Right lobe of liver (tissue), 6 donors: Measurements from ENCODE around the gene PRMT7. TPM values are rescaled to one million over a fixed set of nuclear protein-coding genes. Genes with fewer than 3 reads are reported as not detected.

Experiments
- ATAC-seq, 4 donors: fragments of 200-7000 bp; cut with Tn5 transposase; one replicate each; pipeline ENCODE4 v1.9.1; 2020; ENCODE audit warnings: mild to moderate bottlenecking in 4 of 4, moderate library complexity in 4 of 4
- DNase-seq, 3 donors: peaks; one replicate each; pipeline ENCODE4 v3.0.0-alpha.2; 2020
- H3K27ac ChIP-seq, 3 donors: fragments of 200-600 bp; one replicate each; pipeline ENCODE4 v1.8.0; 2022
- H3K27me3 ChIP-seq, 2 donors: fragments of 200-600 bp; one replicate each; pipeline ENCODE4 v1.8.0; 2022
- H3K36me3 ChIP-seq, 4 donors: fragments of 200-600 bp; sonication (generic) in 1 of 4; one replicate each; pipeline versions ENCODE4 v1.5.1 to v1.8.0; 2017 to 2022; ENCODE audit warnings: control low read depth in 1 of 4
- H3K4me1 ChIP-seq, 4 donors: fragments of 200-600 bp; sonication (generic) in 1 of 4; one replicate each; pipeline versions ENCODE4 v1.5.1 to v1.8.0; 2017 to 2022; ENCODE audit warnings: control low read depth in 1 of 4
- H3K4me3 ChIP-seq, 3 donors: fragments of 200-600 bp; one replicate each; pipeline ENCODE4 v1.8.0; 2022
- H3K9me3 ChIP-seq, 4 donors: fragments of 200-600 bp; sonication (generic) in 1 of 4; one replicate each; pipeline versions ENCODE4 v1.5.1 to v1.8.0; 2017 to 2022; ENCODE audit warnings: control low read depth in 1 of 4
- POLR2A ChIP-seq: fragments of 450-650 bp; IDR thresholded peaks from one replicate; pipeline ENCODE4 v1.6.1; 2017; ENCODE audit warnings: antibody characterized with exemption, mild to moderate bottlenecking
- WGBS: methylation state at CpG from one replicate; pipeline ENCODE4 v1.1.6; 2018; ENCODE audit warnings: low coverage, low lambda C conversion rate; ENCODE audit not compliant: insufficient coverage; ENCODE audit errors: missing lambda C conversion rate; 5-methylcytosine and 5-hydroxymethylcytosine counted together
- intact Hi-C, 2 donors: fragments of 100-400 bp; cut with DNase I; formaldehyde crosslinking; loops; one replicate each; pipeline versions ENCODE4 v1.11.2 to v1.14.1; 2022
- total RNA-seq, 6 experiments: library from RNA; depleted of rRNA in 2 of 6; stranded (reverse); fragments of >200 nt in 2 of 6; fragmentation: NEBNext Ultra II Directional in 3 of 6; extraction: Animal tissue kit (Norgen Biotek cat#: 25700) in 3 of 6; gene quantifications; one replicate each; pipeline versions ENCODE4 v1.1.0 to v1.2.4, GENCODE V29; 2016 to 2023
- TF ChIP-seq, protein P1 (sequence below), 4 donors: fragments of 200-600 bp in 3 of 4; fragments of 450-650 bp in 1 of 4; IDR thresholded peaks; one replicate each; pipeline versions ENCODE4 v1.5.1 to v1.8.0; 2016 to 2022; ENCODE audit warnings: antibody characterized with exemption in 4 of 4, mild to moderate bottlenecking in 2 of 4
- donor health status: DM: no; HTN: yes; CAD: no.
- donor health status: DM: no; HTN: no; CAD: no.
- donor health status: DM: no; HTN: no; CAD: no.
- donor health status: DM: no; HTN: yes; CAD: no.
- donor health status: DM: no; HTN: yes; CAD: no.

PRMT7 gene
- total RNA-seq, 6 experiments from 2014 or later = 13.1 to 28.3 (median 21.1) TPM

- DNase-seq (no peak), ATAC-seq (peak; percentile 28 to 73 (median 38))
- H3K4me3 ChIP-seq = peak overlapping the region; percentile 69 to 85 (median 83)
- intact Hi-C loops = no loop called here
- peaks cover 0 to 5% (median 0%) of the 10 kb centered on the region in 4 donors for H3K36me3 ChIP-seq
- peaks cover 0 to 18% (median 0%) of the 10 kb centered on the region in 4 donors for H3K4me1 ChIP-seq
- no peaks in the 10 kb centered on the region for H3K9me3 ChIP-seq
- TF ChIP-seq POLR2A = peak; percentile 34
- TF ChIP-seq, protein P1, sequence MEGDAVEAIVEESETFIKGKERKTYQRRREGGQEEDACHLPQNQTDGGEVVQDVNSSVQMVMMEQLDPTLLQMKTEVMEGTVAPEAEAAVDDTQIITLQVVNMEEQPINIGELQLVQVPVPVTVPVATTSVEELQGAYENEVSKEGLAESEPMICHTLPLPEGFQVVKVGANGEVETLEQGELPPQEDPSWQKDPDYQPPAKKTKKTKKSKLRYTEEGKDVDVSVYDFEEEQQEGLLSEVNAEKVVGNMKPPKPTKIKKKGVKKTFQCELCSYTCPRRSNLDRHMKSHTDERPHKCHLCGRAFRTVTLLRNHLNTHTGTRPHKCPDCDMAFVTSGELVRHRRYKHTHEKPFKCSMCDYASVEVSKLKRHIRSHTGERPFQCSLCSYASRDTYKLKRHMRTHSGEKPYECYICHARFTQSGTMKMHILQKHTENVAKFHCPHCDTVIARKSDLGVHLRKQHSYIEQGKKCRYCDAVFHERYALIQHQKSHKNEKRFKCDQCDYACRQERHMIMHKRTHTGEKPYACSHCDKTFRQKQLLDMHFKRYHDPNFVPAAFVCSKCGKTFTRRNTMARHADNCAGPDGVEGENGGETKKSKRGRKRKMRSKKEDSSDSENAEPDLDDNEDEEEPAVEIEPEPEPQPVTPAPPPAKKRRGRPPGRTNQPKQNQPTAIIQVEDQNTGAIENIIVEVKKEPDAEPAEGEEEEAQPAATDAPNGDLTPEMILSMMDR (IDR thresholded peaks at IDR 0.05) = no peak
- WGBS = 15% methylated on average over 14 of the region's 23 CpGs
- no peaks in the 10 kb centered on the region for H3K27me3 ChIP-seq
- H3K27ac ChIP-seq = peak overlapping the region; percentile 40 to 80 (median 67)
These were observed 45.5 kb upstream of the PRMT7 start for GRCh38 chr16:68265078-68265920.

GRCh38 chr16:68267612-68268405 is 43.0 kb upstream of the PRMT7 start:
- intact Hi-C loops = no loop called here
- DNase-seq (no peak), ATAC-seq (no peak)
- no peak overlapping the region for H3K4me3 ChIP-seq
- TF ChIP-seq, protein P1 (IDR thresholded peaks at IDR 0.05) = no peak
- TF ChIP-seq POLR2A = no peak
- peaks cover 0 to 18% (median 0%) of the 10 kb centered on the region in 4 donors for H3K4me1 ChIP-seq
- 57% methylated on average over 5 of the region's 6 CpGs for WGBS
- H3K9me3 ChIP-seq = no peaks in the 10 kb centered on the region
- no peak overlapping the region for H3K27ac ChIP-seq
- H3K36me3 ChIP-seq = no peaks in the 10 kb centered on the region
- no peaks in the 10 kb centered on the region for H3K27me3 ChIP-seq

GRCh38 chr16:68269793-68270192 is 41.0 kb upstream of the PRMT7 start:
- intact Hi-C loops = no loop called here
- DNase-seq (no peak), ATAC-seq (no peak)
- Histone ChIP-seq H3K9me3 (no peaks in the 10 kb centered on the region), H3K4me1 (peaks cover 0 to 10% (median 0%) of the 10 kb centered on the region in 4 donors), H3K4me3 (no peak overlapping the region), H3K27me3 (no peaks in the 10 kb centered on the region), H3K36me3 (no peaks in the 10 kb centered on the region), H3K27ac (no peak overlapping the region)
- TF ChIP-seq, protein P1 (IDR thresholded peaks at IDR 0.05) = no peak
- no peak for TF ChIP-seq POLR2A
- WGBS = 75% methylated on average over 3 of the region's 4 CpGs

DNA sequence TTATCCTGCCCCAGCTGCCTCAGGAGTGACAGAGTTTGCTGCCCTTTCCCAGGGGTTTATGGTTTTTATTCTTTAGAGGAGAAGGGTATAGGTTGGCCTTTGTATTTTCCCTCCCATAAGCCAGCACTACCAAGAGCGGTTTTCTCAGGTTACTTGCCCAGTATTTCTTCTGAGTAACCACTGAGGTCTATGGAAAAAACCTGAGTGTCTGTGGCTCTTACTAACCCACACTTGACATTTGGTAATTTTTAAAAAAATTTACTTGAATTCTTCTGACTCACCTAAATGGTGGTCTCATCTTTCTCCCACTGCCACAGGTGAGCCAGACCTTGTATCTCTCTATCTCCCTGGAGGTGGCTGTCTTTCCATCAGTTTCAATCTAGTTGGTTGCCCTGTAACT is 40.5 kb upstream of the PRMT7 start:
- no peak for TF ChIP-seq POLR2A
- TF ChIP-seq, protein P1 (IDR thresholded peaks at IDR 0.05) = no peak
- Histone ChIP-seq H3K4me1 (peaks cover 0 to 4% (median 0%) of the 10 kb centered on the region in 4 donors), H3K9me3 (no peaks in the 10 kb centered on the region), H3K27ac (no peak overlapping the region), H3K36me3 (no peaks in the 10 kb centered on the region), H3K4me3 (no peak overlapping the region), H3K27me3 (no peaks in the 10 kb centered on the region)
- DNase-seq (no peak), ATAC-seq (no peak)
- 38% methylated on average over 1 of the region's 1 CpG for WGBS
- intact Hi-C loops = no loop called here
